ENCODE measurements around the gene NFE2L2.

The NFE2L2 gene

DNA sequence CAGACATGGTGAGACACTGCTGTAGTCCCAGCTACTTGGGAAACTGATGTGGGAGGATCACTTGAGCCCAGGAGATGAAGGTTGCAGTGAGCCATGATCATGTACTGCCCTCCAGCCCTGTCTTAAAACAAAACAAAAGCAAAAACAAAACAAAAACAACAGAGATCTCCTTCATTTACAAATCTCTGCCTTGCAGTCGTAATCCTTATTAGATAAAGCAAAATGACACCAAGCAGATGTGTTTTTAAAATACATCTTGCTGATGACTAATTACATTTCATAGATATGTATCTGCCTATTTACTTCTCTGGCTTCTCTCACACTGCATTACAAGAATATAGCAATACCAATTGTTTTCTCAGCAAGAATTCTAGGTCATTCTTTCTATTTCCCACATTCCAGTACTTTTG, 22.8 kb downstream of the NFE2L2 start:
- ATAC-seq = peak; percentile 55
- TF ChIP-seq POU6F1 (CRISPR knock-in tag; IDR thresholded peaks at IDR 0.05; ENCODE audit: borderline replicate concordance, low read depth) (no peak), ARNTL (CRISPR knock-in tag; IDR thresholded peaks at IDR 0.05; ENCODE audit: borderline replicate concordance, low read depth) (no peak), ZNF565 (CRISPR knock-in tag; conservative IDR thresholded peaks at IDR 0.05; ENCODE audit: low read depth) (no peak; the same call in 1 of the 2 replicates), ZNF8 (CRISPR knock-in tag; IDR thresholded peaks at IDR 0.05) (0 out of 2 replicates have a peak, but pooled peaks have one; percentile 4), ZC3H10 (CRISPR knock-in tag; IDR thresholded peaks at IDR 0.05) (0 out of 2 replicates have a peak, but pooled peaks have one; percentile 8), ZNF70 (CRISPR knock-in tag; IDR thresholded peaks at IDR 0.05) (no peak), CSRNP3 (CRISPR knock-in tag; IDR thresholded peaks at IDR 0.05) (0 out of 2 replicates have a peak, but pooled peaks have one; percentile 33), ZFP3 (CRISPR knock-in tag; IDR thresholded peaks at IDR 0.05) (0 out of 2 replicates have a peak, but pooled peaks have one; percentile 14), TSHZ2 (CRISPR knock-in tag; IDR thresholded peaks at IDR 0.05) (peak; percentile 90), BACH2 (CRISPR knock-in tag; IDR thresholded peaks at IDR 0.05; ENCODE audit: borderline replicate concordance) (no peak), RARB (CRISPR knock-in tag; IDR thresholded peaks at IDR 0.05) (no peak), TCF4 (CRISPR knock-in tag; IDR thresholded peaks at IDR 0.05; ENCODE audit: borderline replicate concordance) (peak; percentile 96), ISL1 (CRISPR knock-in tag; IDR thresholded peaks at IDR 0.05) (peak; percentile 90), CREB5 (CRISPR knock-in tag; IDR thresholded peaks at IDR 0.05; ENCODE audit: low read depth) (peak; percentile 79; the same call in 1 of the 2 replicates), ZFP30 (CRISPR knock-in tag; IDR thresholded peaks at IDR 0.05) (no peak), CSDC2 (CRISPR knock-in tag; IDR thresholded peaks at IDR 0.05) (no peak), ESRRG (CRISPR knock-in tag; IDR thresholded peaks at IDR 0.05) (peak; percentile 79; the same call in 1 of the 2 replicates)
- TF ChIP-seq, protein P1, sequence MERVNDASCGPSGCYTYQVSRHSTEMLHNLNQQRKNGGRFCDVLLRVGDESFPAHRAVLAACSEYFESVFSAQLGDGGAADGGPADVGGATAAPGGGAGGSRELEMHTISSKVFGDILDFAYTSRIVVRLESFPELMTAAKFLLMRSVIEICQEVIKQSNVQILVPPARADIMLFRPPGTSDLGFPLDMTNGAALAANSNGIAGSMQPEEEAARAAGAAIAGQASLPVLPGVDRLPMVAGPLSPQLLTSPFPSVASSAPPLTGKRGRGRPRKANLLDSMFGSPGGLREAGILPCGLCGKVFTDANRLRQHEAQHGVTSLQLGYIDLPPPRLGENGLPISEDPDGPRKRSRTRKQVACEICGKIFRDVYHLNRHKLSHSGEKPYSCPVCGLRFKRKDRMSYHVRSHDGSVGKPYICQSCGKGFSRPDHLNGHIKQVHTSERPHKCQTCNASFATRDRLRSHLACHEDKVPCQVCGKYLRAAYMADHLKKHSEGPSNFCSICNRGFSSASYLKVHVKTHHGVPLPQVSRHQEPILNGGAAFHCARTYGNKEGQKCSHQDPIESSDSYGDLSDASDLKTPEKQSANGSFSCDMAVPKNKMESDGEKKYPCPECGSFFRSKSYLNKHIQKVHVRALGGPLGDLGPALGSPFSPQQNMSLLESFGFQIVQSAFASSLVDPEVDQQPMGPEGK (CRISPR knock-in tag; IDR thresholded peaks at IDR 0.05; ENCODE audit: borderline replicate concordance) = 0 out of 2 replicates have a peak, but pooled peaks have one; percentile 42

- TF ChIP-seq ESRRG (CRISPR knock-in tag; IDR thresholded peaks at IDR 0.05) (no peak), SNAI2 (CRISPR knock-in tag; IDR thresholded peaks at IDR 0.05) (no peak), ISL1 (CRISPR knock-in tag; IDR thresholded peaks at IDR 0.05) (no peak), TOX (CRISPR knock-in tag; IDR thresholded peaks at IDR 0.05; ENCODE audit: borderline replicate concordance) (no peak), ZFP3 (CRISPR knock-in tag; IDR thresholded peaks at IDR 0.05) (no peak), PPARA (CRISPR knock-in tag; IDR thresholded peaks at IDR 0.05; ENCODE audit: borderline replicate concordance) (no peak), BACH2 (CRISPR knock-in tag; IDR thresholded peaks at IDR 0.05; ENCODE audit: borderline replicate concordance) (no peak), TCF4 (CRISPR knock-in tag; IDR thresholded peaks at IDR 0.05; ENCODE audit: borderline replicate concordance) (no peak), ZNF565 (CRISPR knock-in tag; conservative IDR thresholded peaks at IDR 0.05; ENCODE audit: low read depth) (no peak), RARB (CRISPR knock-in tag; IDR thresholded peaks at IDR 0.05) (no peak), ARNTL (CRISPR knock-in tag; IDR thresholded peaks at IDR 0.05; ENCODE audit: borderline replicate concordance, low read depth) (no peak)
- TF ChIP-seq, protein P1 (CRISPR knock-in tag; IDR thresholded peaks at IDR 0.05; ENCODE audit: borderline replicate concordance) = no peak
- ATAC-seq = peak; percentile 19
Measured at GRCh38 chr2:177239932-177240630, 24.4 kb downstream of the NFE2L2 start.

Data from SK-N-SH treated with all-trans-retinoic acid at 6 μM for 48 hours (cell line).